Medulla oblongata (tissue), 1 donor: ENCODE results near the gene EP300.
"Not testable (repeated sequence)": the region's sequence is repeated elsewhere in the genome, so short reads cannot be mapped to it uniquely, and the experiment has no call there.

Experiments used
- DNase-seq: peaks from one replicate; pipeline ENCODE4 v3.0.0-alpha.2; 2015; ENCODE audit errors: extremely low spot score

Gene EP300

DNA sequence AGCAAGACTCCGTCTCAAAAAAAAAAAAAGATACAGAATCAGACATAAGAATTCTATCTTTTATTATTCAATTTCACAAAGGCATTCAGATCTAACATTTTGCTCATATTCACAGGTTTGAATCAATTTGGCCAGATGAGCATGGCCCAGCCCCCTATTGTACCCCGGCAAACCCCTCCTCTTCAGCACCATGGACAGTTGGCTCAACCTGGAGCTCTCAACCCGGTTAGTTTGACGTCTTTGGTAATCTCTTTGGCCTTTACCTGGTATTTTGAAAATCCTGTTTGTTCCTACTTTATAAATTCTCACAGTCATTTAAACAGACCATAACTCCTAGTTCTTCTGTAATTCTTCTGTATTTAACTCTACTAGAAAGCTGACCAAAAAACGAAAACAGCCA, 55.3 kb downstream of the EP300 start:
- DNase-seq, result no peak

DNA sequence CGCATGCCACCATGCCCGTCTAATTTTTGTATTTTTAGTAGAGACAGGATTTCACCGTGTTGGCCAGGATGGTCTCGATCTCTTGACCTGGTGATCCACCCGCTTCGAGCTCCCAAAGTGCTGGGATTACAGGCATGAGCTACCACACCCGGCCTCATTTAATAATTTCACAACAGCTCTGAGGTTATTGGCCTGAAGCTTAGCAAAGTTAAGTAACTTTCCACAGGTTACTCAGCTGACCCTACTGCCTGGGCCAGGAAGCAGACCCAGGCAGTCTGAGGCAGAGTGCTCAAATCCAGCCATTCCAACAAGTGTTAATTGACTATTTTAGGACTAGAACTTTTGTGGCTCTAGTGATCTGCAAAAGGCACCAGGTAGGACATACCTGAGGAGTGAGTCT, 60.5 kb downstream of the EP300 start:
- DNase-seq, result no peak

GRCh38 chr22:41157083-41157482, 64.7 kb downstream of the EP300 start:
- no peak for DNase-seq

- no peak for DNase-seq
Measured at GRCh38 chr22:41169157-41169556, 76.8 kb downstream of the EP300 start.

DNA sequence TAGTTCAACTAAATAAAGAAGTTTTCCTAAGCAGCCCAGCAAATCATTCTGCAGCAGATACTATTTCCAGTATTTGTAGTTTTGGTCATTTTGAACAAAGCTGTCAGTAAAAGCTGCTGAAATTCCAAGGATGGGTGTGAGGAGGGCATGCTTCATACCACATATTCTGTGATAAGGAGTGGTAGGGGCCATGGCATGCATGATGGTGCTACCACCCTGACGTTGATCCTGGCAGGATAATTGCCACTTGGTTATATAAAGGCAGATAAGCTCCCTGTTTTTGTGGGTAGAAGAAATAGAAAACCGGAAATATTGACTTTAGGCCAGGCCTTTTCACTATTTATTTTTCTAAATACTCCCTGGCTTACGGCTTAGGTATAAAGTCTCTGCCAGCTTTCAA, 79.6 kb downstream of the EP300 start:
- DNase-seq, result no peak

DNA sequence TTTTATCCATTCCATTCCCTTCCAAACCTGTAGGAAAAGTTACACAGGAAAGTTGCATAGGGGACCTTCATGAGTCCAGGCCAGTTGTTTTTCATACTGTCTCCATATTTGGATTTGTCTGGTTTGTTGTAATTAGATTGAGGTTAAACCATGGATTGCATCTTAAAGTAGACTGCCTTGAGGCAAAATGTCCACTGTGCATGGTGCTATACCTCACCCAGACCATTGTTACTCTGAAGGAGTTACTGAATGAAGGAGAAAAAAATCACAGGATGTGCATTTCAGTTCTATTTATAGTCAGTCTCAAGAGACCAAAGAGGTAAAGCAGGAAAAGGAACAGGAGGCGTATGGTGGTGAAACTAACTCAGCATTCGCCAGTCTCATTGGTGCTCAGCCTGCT, 83.2 kb downstream of the EP300 start:
- DNase-seq, result no peak

- no peak for DNase-seq
Measured at GRCh38 chr22:41177040-41177621, 84.7 kb downstream of the EP300 start.

DNA sequence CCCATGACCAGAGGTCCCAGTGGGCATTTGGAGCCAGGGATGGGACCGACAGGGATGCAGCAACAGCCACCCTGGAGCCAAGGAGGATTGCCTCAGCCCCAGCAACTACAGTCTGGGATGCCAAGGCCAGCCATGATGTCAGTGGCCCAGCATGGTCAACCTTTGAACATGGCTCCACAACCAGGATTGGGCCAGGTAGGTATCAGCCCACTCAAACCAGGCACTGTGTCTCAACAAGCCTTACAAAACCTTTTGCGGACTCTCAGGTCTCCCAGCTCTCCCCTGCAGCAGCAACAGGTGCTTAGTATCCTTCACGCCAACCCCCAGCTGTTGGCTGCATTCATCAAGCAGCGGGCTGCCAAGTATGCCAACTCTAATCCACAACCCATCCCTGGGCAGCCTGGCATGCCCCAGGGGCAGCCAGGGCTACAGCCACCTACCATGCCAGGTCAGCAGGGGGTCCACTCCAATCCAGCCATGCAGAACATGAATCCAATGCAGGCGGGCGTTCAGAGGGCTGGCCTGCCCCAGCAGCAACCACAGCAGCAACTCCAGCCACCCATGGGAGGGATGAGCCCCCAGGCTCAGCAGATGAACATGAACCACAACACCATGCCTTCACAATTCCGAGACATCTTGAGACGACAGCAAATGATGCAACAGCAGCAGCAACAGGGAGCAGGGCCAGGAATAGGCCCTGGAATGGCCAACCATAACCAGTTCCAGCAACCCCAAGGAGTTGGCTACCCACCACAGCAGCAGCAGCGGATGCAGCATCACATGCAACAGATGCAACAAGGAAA, 85.4 kb downstream of the EP300 start:
- DNase-seq, result no peak

GRCh38 chr22:41178425-41178975, 86.1 kb downstream of the EP300 start:
- DNase-seq, result peak; percentile 71

GRCh38 chr22:41180362-41180761, 88.0 kb downstream of the EP300 start:
- DNase-seq, result not testable (repeated sequence)

DNA sequence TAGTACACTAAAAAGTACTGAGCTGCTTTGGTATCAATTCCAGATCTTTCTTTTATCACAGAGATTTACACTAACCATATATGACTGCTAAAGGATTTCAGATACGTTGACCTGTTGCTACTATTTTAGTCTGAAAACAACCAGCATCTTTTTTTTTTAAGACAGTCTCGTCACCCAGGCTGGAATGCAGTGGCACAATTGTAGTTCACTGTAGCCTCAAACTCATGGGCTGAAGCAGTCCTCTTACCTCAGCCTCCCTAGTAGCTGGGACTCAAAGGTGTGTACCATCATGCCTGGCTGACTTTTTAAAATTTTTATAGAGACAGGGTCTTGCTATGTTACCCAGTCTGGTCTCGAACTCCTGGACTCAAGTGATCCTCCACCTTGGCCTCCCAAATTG, 88.5 kb downstream of the EP300 start:
- DNase-seq, result no peak

GRCh38 chr22:41181349-41182241, 89.2 kb downstream of the EP300 start:
- no peak for DNase-seq

- DNase-seq, result no peak
Measured at GRCh38 chr22:41184679-41185078, 92.3 kb downstream of the EP300 start.

- no peak for DNase-seq
Measured at GRCh38 chr22:41191467-41191866, 99.1 kb downstream of the EP300 start.

DNA sequence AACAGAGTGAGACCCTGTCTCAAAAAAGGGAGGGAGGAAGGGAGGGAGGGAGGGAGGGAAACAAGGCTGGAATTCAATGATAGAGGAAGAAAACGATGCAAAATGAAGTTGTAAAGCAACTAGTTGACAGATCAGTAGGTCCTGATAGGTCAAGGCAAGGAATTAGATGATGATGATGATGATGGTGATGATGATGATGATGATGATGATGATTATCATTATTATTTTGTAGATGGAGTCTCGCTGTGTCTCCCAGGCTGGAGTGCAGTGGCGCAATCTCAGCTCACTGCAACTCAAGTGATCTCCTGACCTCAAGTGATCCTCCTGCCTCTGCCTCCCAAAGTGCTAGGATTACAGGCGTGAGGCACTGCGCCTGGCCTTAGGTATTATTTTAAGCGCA, 101.4 kb downstream of the EP300 start:
- no peak for DNase-seq

DNA sequence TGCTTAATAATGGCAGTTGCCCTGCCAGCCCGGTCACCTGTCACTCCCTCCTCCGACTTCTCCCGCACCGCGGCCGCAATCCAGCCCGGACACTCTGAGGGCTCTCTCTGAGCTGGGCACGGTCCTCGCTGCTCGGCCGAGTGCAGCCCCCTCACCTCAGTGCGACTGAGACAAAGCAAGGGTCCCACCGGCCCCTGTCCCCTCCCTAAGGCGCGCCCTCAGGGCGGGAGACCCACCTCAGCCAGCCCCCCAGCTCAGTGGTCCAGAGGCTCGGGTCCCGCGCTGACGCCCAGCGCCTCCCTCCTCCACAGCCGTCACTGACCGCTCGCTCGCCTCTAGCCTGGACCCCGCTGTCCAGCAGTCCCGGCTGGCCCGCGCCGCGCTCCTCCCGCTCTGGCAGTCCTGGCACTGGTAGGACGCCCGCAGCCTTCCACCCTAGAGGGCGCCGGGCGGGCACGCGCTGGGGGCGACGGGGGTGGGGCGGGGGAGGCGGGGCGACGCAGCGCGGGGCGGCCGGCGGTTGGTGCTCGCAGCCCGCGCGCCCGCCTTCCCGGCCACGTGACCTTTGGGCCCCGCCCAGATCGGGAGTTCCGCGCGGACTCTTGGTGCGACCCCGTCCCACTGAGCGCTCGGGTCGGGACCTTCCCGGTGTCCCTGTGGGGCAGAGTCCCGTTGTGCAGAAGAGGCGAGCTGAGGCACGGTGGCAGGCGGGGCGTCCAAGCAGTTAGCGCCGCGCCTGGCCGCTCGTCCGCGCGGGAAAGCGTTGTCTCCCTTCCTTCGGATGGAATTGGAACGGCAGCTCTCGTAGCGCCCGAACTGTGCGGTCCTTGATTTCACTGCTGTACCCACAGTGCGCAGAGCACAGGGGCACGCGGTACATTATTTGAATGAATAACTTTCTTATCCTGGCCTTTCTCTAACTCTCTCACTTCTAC, 104.9 kb downstream of the EP300 start:
- DNase-seq, result peak; percentile 87

GRCh38 chr22:41198027-41198580, 105.7 kb downstream of the EP300 start:
- no peak for DNase-seq

DNA sequence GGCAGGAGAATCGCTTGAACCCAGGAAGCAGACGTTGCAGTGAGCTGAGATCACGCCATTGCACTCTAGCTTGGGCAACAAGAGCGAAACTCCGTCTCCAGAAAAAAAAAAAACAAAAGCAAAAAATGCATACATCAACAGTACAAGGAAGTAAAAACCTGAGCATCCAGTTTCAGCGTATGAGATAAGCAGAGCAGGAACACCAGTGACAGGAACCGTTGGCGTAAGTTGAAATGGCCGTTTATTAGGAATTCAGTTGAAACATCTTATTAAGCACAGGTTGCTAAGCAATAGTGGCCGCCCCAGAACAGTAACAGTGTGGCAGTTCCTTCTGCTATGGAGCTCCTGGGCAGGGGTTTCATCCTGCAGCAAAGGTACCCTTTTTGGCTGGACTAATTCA, 108.7 kb downstream of the EP300 start:
- DNase-seq, result no peak

DNA sequence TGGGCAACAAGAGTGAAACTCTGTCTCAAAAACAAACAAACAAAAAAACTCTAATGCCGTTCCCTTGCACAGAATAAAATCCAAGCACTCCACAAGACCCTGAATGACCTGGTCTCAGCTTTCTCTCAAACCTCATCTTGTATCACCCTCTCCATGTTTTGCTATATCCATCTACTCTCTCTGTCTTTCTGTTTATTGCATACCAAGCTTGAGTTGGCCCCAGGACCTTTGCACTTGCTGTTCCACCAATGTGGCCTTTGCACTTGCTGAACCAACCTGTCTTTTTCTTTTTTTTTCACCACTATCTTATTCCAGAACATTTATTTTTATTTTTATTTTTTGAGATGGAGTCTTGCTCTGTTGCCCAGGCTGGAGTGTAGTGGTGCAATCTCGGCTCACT, 110.7 kb downstream of the EP300 start:
- DNase-seq, result no peak

DNA sequence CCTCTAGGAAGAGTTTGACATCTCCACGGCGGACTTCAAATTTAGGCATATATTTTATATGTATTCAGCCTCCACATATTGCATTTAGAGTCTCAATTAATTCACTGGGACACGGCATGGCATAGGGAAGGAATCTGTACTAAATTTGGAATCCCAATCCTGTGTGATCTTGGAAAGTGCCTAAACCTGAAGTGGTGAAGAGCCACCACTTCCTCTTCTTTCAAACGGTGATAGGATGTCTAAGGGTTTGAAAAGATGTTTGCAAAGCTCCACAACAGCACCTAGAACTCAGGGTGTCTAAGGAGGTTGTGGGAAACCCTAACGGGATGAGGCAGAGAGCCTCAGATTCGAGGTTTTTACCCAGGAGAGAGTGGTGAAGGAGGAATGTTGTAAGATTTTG, 111.7 kb downstream of the EP300 start:
- no peak for DNase-seq
